ENCODE data around the gene C5orf46. TPM values are rescaled to one million over a fixed set of nuclear protein-coding genes. Genes with fewer than 3 reads are reported as not detected.

C5orf46 gene
- total and polyA plus RNA-seq, 8 donors: not detected

GRCh38 chr5:147901599-147902039 lies 4.7 kb downstream of the C5orf46 start:
- DNase-seq: no peak
- Histone ChIP-seq H3K27ac (no peak overlapping the region), H3K4me3 (no peak overlapping the region), H3K4me1 (peaks cover 5 to 11% (median 8%) of the 10 kb centered on the region in 4 donors), H3K9me3 (no peaks in the 10 kb centered on the region), H3K36me3 (no peaks in the 10 kb centered on the region), H3K27me3 (no peaks in the 10 kb centered on the region)
- 63 to 73% (median 68%) methylated on average over 12 of the region's 12 CpGs for WGBS, 5 donors
- intact Hi-C loops (cut with DNase I; ENCODE audit: low total_unique reads): no loop called here
- no peak for TF ChIP-seq POLR2A (IDR thresholded peaks at IDR 0.05)
- no peak for TF ChIP-seq POLR2AphosphoS5 (IDR thresholded peaks at IDR 0.05)
- no peak for TF ChIP-seq EP300 (IDR thresholded peaks at IDR 0.05)
- no peak for TF ChIP-seq CTCF (IDR thresholded peaks at IDR 0.05)

DNA sequence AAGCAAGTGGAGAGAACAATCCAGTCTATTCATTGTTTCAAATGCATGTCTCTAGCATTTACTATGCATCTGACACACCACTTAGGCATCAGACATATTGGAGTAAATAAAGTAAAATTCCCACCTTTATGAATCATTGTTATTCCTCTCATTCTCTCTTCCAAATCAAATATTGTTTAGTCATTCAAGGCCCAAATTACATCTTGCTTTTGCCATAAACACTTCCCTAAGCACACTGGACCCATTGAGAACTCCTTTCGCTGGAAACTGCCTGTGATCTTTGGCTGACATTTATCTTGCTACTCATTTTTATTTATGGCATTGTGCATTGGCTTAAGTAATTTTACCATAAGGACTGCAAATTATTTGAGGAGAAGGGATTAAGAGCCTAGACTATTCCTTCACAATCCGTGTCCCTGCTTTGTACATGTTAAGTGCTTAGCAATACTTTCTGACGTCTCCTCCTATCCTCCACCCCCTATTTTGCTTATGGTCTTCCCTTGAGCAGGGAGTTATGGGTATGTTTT lies 7.4 kb downstream of the C5orf46 start:
- Histone ChIP-seq H3K27me3 (no peaks in the 10 kb centered on the region), H3K9me3 (no peaks in the 10 kb centered on the region), H3K4me1 (peaks cover 5 to 11% (median 9%) of the 10 kb centered on the region in 4 donors), H3K27ac (peak overlapping the region in 2 of 5 donors; percentile 40 to 43), H3K36me3 (no peaks in the 10 kb centered on the region), H3K4me3 (no peak overlapping the region)
- DNase-seq: no peak
- 70 to 91% (median 80%) methylated on average over 3 of the region's 3 CpGs for WGBS, 5 donors
- intact Hi-C loops (cut with DNase I; ENCODE audit: low total_unique reads): no loop called here
- no peak for TF ChIP-seq CTCF (IDR thresholded peaks at IDR 0.05)
- no peak for TF ChIP-seq POLR2AphosphoS5 (IDR thresholded peaks at IDR 0.05)
- TF ChIP-seq POLR2A (IDR thresholded peaks at IDR 0.05): no peak
- no peak for TF ChIP-seq EP300 (IDR thresholded peaks at IDR 0.05)

DNA sequence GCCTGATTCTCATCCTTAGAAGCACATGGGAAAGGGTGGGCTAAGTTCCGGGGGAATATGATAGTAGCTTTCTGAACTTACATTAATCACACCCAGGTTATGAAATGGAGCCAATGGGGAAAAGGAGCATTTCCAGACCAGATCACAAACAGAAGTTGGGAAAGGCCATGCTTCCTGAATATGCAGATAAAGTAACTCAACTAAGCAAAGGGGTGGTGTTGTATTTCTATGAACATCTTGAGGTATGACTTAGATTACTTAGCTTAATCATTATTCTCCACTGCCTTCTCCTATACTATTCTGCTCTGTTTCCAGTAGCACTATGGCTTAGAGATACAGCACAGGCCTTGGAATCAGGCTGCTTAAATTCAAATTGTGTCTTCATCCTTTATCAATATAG lies 10.5 kb downstream of the C5orf46 start:
- no peak for TF ChIP-seq POLR2AphosphoS5 (IDR thresholded peaks at IDR 0.05)
- TF ChIP-seq POLR2A (IDR thresholded peaks at IDR 0.05): no peak
- no peak for TF ChIP-seq EP300 (IDR thresholded peaks at IDR 0.05)
- no peak for TF ChIP-seq CTCF (IDR thresholded peaks at IDR 0.05)
- Histone ChIP-seq H3K27me3 (no peaks in the 10 kb centered on the region), H3K9me3 (no peaks in the 10 kb centered on the region), H3K4me3 (no peak overlapping the region), H3K36me3 (no peaks in the 10 kb centered on the region), H3K4me1 (peaks cover 11 to 21% (median 14%) of the 10 kb centered on the region in 4 donors), H3K27ac (no peak overlapping the region)
- intact Hi-C loops (cut with DNase I; ENCODE audit: low total_unique reads): no loop called here
- 64 to 82% (median 74%) methylated on average over 1 of the region's 1 CpG for WGBS, 5 donors
- DNase-seq: no peak

DNA sequence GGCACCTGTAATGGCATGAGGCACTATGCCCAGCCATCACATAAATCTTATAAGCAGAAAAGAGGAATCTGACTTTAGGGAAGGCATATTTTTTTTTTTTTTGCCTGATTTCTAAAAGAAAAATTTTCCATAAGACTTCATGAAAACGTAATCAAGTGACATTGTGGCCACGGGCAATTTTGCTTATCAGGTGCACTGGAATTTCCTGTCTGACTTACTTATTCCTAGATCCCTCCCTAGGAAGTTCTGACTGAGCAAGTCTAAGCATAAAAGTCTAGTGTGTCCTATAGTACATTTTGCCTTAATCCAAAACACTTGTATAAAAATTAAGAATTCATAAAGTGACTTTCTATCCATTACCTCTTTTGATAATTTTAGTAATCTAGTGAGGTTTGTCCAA lies 12.5 kb downstream of the C5orf46 start:
- intact Hi-C loops (cut with DNase I; ENCODE audit: low total_unique reads): no loop called here
- TF ChIP-seq EP300 (IDR thresholded peaks at IDR 0.05) (no peak), POLR2AphosphoS5 (IDR thresholded peaks at IDR 0.05) (peak in 1 of 3 donors; percentile 19), CTCF (IDR thresholded peaks at IDR 0.05) (no peak), POLR2A (IDR thresholded peaks at IDR 0.05) (no peak)
- WGBS, 5 donors: 18 to 30% (median 23%) methylated on average over 2 of the region's 2 CpGs

More for the DNA sequence above, 12.5 kb downstream of the C5orf46 start:
- peak in 1 of 2 donors; percentile 22 for DNase-seq
- Histone ChIP-seq H3K9me3 (no peaks in the 10 kb centered on the region), H3K36me3 (no peaks in the 10 kb centered on the region), H3K27me3 (no peaks in the 10 kb centered on the region), H3K27ac (peak overlapping the region; percentile 43 to 70 (median 48)), H3K4me3 (no peak overlapping the region), H3K4me1 (peaks cover 5 to 12% (median 8%) of the 10 kb centered on the region in 4 donors)
